Measurements from ENCODE around the gene ZBTB32.

The ZBTB32 gene

GRCh38 chr19:35756377-35757230 lies 52.2 kb downstream of the ZBTB32 start, which contains the start of gene HSPB6:
Gene HSPB6, minus strand, starts transcription at chr19:35757029. Its CDS starts 21 bp downstream, at chr19:35757008.
- Histone ChIP-seq H2BK5ac (ENCODE audit: low read depth, low read length, poor library complexity, severe bottlenecking) (peak within 1 kb of the TSS; percentile 87), H3K79me1 (replicated peaks; ENCODE audit: low read length, poor library complexity, severe bottlenecking) (peaks cover 36% of the 10 kb centered on the region), H3K4me3 (ENCODE audit: insufficient read depth in 1 of 2, low read depth in 1 of 2, low read length in 2 of 2) (peak within 1 kb of the TSS; percentile 11 to 99), H3K23ac (ENCODE audit: low read length in 2 of 2) (peak within 1 kb of the TSS; percentile 49 to 54), H4K8ac (ENCODE audit: low read length) (peak within 1 kb of the TSS; percentile 93), H2BK15ac (ENCODE audit: low read depth, poor library complexity, severe bottlenecking) (peak within 1 kb of the TSS; percentile 95), H2BK120ac (ENCODE audit: low read depth, low read length) (peak within 1 kb of the TSS; percentile 96), H3K27me3 (ENCODE audit: control insufficient read depth in 1 of 2, insufficient read depth in 1 of 2, low read length in 2 of 2) (no peaks in the 10 kb centered on the region), H3K9me3 (ENCODE audit: control insufficient read depth, low read length) (no peaks in the 10 kb centered on the region), H3K14ac (ENCODE audit: low read length in 2 of 2) (peak within 1 kb of the TSS; percentile 59 to 99), H4K91ac (ENCODE audit: low read length) (peak within 1 kb of the TSS; percentile 100), H3K9ac (ENCODE audit: low read length) (peak within 1 kb of the TSS; percentile 99), H3K18ac (ENCODE audit: low read depth in 1 of 2, low read length in 2 of 2) (peak within 1 kb of the TSS; percentile 100), H3K4me1 (ENCODE audit: control insufficient read depth, insufficient read depth, low read depth, low read length) (peaks cover 38% of the 10 kb centered on the region), H3K36me3 (ENCODE audit: control insufficient read depth in 1 of 2, insufficient read depth in 2 of 2, low read depth in 1 of 2, low read length in 2 of 2) (peaks cover 48 to 66% of the 10 kb centered on the region in 2 experiments), H2AK5ac (ENCODE audit: low read length, severe bottlenecking) (peak within 1 kb of the TSS; percentile 69), H3K27ac (ENCODE audit: low read length, poor library complexity, severe bottlenecking) (peak within 1 kb of the TSS; percentile 93), H3K4me2 (ENCODE audit: low read length, poor library complexity, severe bottlenecking) (peak within 1 kb of the TSS; percentile 63), H2BK12ac (ENCODE audit: low read length in 2 of 2) (peak within 1 kb of the TSS; percentile 69 to 87), H3K4ac (ENCODE audit: low read depth in 1 of 2, low read length in 2 of 2) (peak within 1 kb of the TSS; percentile 99 to 100), H2AFZ (ENCODE audit: low read depth, low read length) (no peak within 1 kb of the TSS)
- DNase-seq, result peak; percentile 73
- WGBS, result 12% methylated on average over 51 of the region's 52 CpGs

- H4K8ac ChIP-seq (ENCODE audit: low read length), result peak overlapping the region; percentile 93
- H3K4me3 ChIP-seq (ENCODE audit: insufficient read depth in 1 of 2, low read depth in 1 of 2, low read length in 2 of 2), result peak overlapping the region in 1 of 2 experiments; percentile 99
- H4K91ac ChIP-seq (ENCODE audit: low read length), result peak overlapping the region; percentile 100
- peaks cover 38% of the 10 kb centered on the region for H3K4me1 ChIP-seq (ENCODE audit: control insufficient read depth, insufficient read depth, low read depth, low read length)
- peak overlapping the region in 1 of 2 experiments; percentile 69 for H2BK12ac ChIP-seq (ENCODE audit: low read length in 2 of 2)
- DNase-seq, result peak; percentile 99
- peaks cover 37% of the 10 kb centered on the region for H3K79me1 ChIP-seq (replicated peaks; ENCODE audit: low read length, poor library complexity, severe bottlenecking)
- H3K9me3 ChIP-seq (ENCODE audit: control insufficient read depth, low read length), result no peaks in the 10 kb centered on the region
- H3K27me3 ChIP-seq (ENCODE audit: control insufficient read depth in 1 of 2, insufficient read depth in 1 of 2, low read length in 2 of 2), result no peaks in the 10 kb centered on the region
- peak overlapping the region; percentile 99 for H3K9ac ChIP-seq (ENCODE audit: low read length)
- WGBS, result 2% methylated on average over 18 of the region's 19 CpGs
- peak overlapping the region; percentile 96 for H2BK120ac ChIP-seq (ENCODE audit: low read depth, low read length)
- H3K4ac ChIP-seq (ENCODE audit: low read depth in 1 of 2, low read length in 2 of 2), result peak overlapping the region; percentile 99 to 100
- peak overlapping the region; percentile 80 for H2BK15ac ChIP-seq (ENCODE audit: low read depth, poor library complexity, severe bottlenecking)
- no peak overlapping the region for H3K14ac ChIP-seq (ENCODE audit: low read length in 2 of 2)
- peak overlapping the region; percentile 100 for H3K18ac ChIP-seq (ENCODE audit: low read depth in 1 of 2, low read length in 2 of 2)
- H3K4me2 ChIP-seq (ENCODE audit: low read length, poor library complexity, severe bottlenecking), result peak overlapping the region; percentile 63
- H3K36me3 ChIP-seq (ENCODE audit: control insufficient read depth in 1 of 2, insufficient read depth in 2 of 2, low read depth in 1 of 2, low read length in 2 of 2), result peaks cover 50 to 68% of the 10 kb centered on the region in 2 experiments
- no peak overlapping the region for H2AFZ ChIP-seq (ENCODE audit: low read depth, low read length)
- no peak overlapping the region for H3K23ac ChIP-seq (ENCODE audit: low read length in 2 of 2)
- H2AK5ac ChIP-seq (ENCODE audit: low read length, severe bottlenecking), result peak overlapping the region; percentile 69
- peak overlapping the region; percentile 87 for H2BK5ac ChIP-seq (ENCODE audit: low read depth, low read length, poor library complexity, severe bottlenecking)
- peak overlapping the region; percentile 93 for H3K27ac ChIP-seq (ENCODE audit: low read length, poor library complexity, severe bottlenecking)
Measured at GRCh38 chr19:35757231-35757748, 52.9 kb downstream of the ZBTB32 start.

GRCh38 chr19:35757749-35758608 lies 53.6 kb downstream of the ZBTB32 start, which contains the start of gene PROSER3:
Gene PROSER3, plus strand, starts transcription at chr19:35758176. Its CDS starts 40 bp downstream, at chr19:35758216.
- DNase-seq, result peak; percentile 100
- no peaks in the 10 kb centered on the region for H3K27me3 ChIP-seq (ENCODE audit: control insufficient read depth in 1 of 2, insufficient read depth in 1 of 2, low read length in 2 of 2)
- peaks cover 45 to 61% of the 10 kb centered on the region in 2 experiments for H3K36me3 ChIP-seq (ENCODE audit: control insufficient read depth in 1 of 2, insufficient read depth in 2 of 2, low read depth in 1 of 2, low read length in 2 of 2)
- peak within 1 kb of the TSS; percentile 100 for H3K18ac ChIP-seq (ENCODE audit: low read depth in 1 of 2, low read length in 2 of 2)
- H3K4ac ChIP-seq (ENCODE audit: low read depth in 1 of 2, low read length in 2 of 2), result peak within 1 kb of the TSS; percentile 99 to 100
- peak within 1 kb of the TSS; percentile 87 for H2BK5ac ChIP-seq (ENCODE audit: low read depth, low read length, poor library complexity, severe bottlenecking)
- H4K8ac ChIP-seq (ENCODE audit: low read length), result peak within 1 kb of the TSS; percentile 99
- peak within 1 kb of the TSS; percentile 100 for H4K91ac ChIP-seq (ENCODE audit: low read length)
- H2AK5ac ChIP-seq (ENCODE audit: low read length, severe bottlenecking), result peak within 1 kb of the TSS; percentile 79
- H2BK15ac ChIP-seq (ENCODE audit: low read depth, poor library complexity, severe bottlenecking), result peak within 1 kb of the TSS; percentile 98
- peaks cover 32% of the 10 kb centered on the region for H3K79me1 ChIP-seq (replicated peaks; ENCODE audit: low read length, poor library complexity, severe bottlenecking)
- H2AFZ ChIP-seq (ENCODE audit: low read depth, low read length), result peak within 1 kb of the TSS; percentile 43
- H3K4me3 ChIP-seq (ENCODE audit: insufficient read depth in 1 of 2, low read depth in 1 of 2, low read length in 2 of 2), result peak within 1 kb of the TSS; percentile 97 to 99
- peak within 1 kb of the TSS; percentile 96 for H2BK120ac ChIP-seq (ENCODE audit: low read depth, low read length)
- WGBS, result under 1% methylated on average over 52 of the region's 53 CpGs
- H3K4me2 ChIP-seq (ENCODE audit: low read length, poor library complexity, severe bottlenecking), result peak within 1 kb of the TSS; percentile 83
- H3K9ac ChIP-seq (ENCODE audit: low read length), result peak within 1 kb of the TSS; percentile 99
- H3K4me1 ChIP-seq (ENCODE audit: control insufficient read depth, insufficient read depth, low read depth, low read length), result peaks cover 38% of the 10 kb centered on the region
- peak within 1 kb of the TSS in 1 of 2 experiments; percentile 81 for H3K23ac ChIP-seq (ENCODE audit: low read length in 2 of 2)
- H3K27ac ChIP-seq (ENCODE audit: low read length, poor library complexity, severe bottlenecking), result peak within 1 kb of the TSS; percentile 97
- peak within 1 kb of the TSS; percentile 23 to 69 for H2BK12ac ChIP-seq (ENCODE audit: low read length in 2 of 2)
- H3K9me3 ChIP-seq (ENCODE audit: control insufficient read depth, low read length), result no peaks in the 10 kb centered on the region
- H3K14ac ChIP-seq (ENCODE audit: low read length in 2 of 2), result peak within 1 kb of the TSS in 1 of 2 experiments; percentile 93

All from mesenchymal stem cell (in vitro differentiated cells and primary cell).